AG09319 (cell line): Measurements from ENCODE around the gene RAB40B.

ENCODE experiments used
- DNase-seq: peaks from one replicate; pipeline ENCODE4 v3.0.0-alpha.2; 2010; ENCODE audit warnings: low read depth; ENCODE audit errors: extremely low read depth
- CTCF ChIP-seq: IDR thresholded peaks from 2 replicates; pipeline ENCODE4 v1.5.1; 2011; ENCODE audit warnings: low read depth, mild to moderate bottlenecking, inconsistent platforms, low read length, moderate library complexity

Gene RAB40B

GRCh38 chr17:82611140-82612058 lies 87.1 kb downstream of the RAB40B start:
- no peak for TF ChIP-seq CTCF
- DNase-seq = no peak

- no peak for DNase-seq
- no peak for TF ChIP-seq CTCF
These were observed 88.8 kb downstream of the RAB40B start for GRCh38 chr17:82609655-82610054.

- no peak for TF ChIP-seq CTCF
- no peak for DNase-seq
These were observed 89.7 kb downstream of the RAB40B start for GRCh38 chr17:82608816-82609215.

- no peak for DNase-seq
- TF ChIP-seq CTCF = no peak
These were observed 92.4 kb downstream of the RAB40B start for GRCh38 chr17:82605939-82606600.
